HG02759 (cell line): ENCODE measurements around the gene SRSF9.
"Not testable (repeated sequence)": the region's sequence is repeated elsewhere in the genome, so short reads cannot be mapped to it uniquely, and the experiment has no call there.

Experiments
- ATAC-seq: cut with Tn5 transposase; IDR thresholded peaks from one replicate; pipeline ENCODE4 v1.9.1; 2021; ENCODE audit warnings: mild to moderate bottlenecking, moderate library complexity; ENCODE audit not compliant: unreplicated experiment

Gene SRSF9

GRCh38 chr12:120469450-120470149 lies at the start of gene SRSF9:
Gene SRSF9 (minus strand): TSS chr12:120469748. CDS start chr12:120469609, 139 bp downstream.
- peak; percentile 85 for ATAC-seq

GRCh38 chr12:120519324-120519723 lies 49.8 kb upstream of the SRSF9 start:
- ATAC-seq, result not testable (repeated sequence)

GRCh38 chr12:120515496-120515895 lies 45.9 kb upstream of the SRSF9 start:
- ATAC-seq, result no peak

- ATAC-seq, result no peak
These were observed 44.5 kb upstream of the SRSF9 start for GRCh38 chr12:120514002-120514401.

GRCh38 chr12:120508537-120508936 lies 39.0 kb upstream of the SRSF9 start:
- no peak for ATAC-seq

- ATAC-seq, result no peak
These were observed 35.0 kb upstream of the SRSF9 start for GRCh38 chr12:120504587-120504986.

- no peak for ATAC-seq
These were observed 31.0 kb upstream of the SRSF9 start for GRCh38 chr12:120500581-120500980.

- ATAC-seq, result no peak
These were observed 29.4 kb upstream of the SRSF9 start for GRCh38 chr12:120498870-120499515.

- no peak for ATAC-seq
These were observed 28.1 kb upstream of the SRSF9 start for GRCh38 chr12:120497524-120498150.

- peak; percentile 11 for ATAC-seq
These were observed 27.1 kb upstream of the SRSF9 start for GRCh38 chr12:120496413-120497340.

- peak; percentile 93 for ATAC-seq
These were observed 26.3 kb upstream of the SRSF9 start, which contains the start of gene DYNLL1 for GRCh38 chr12:120495731-120496412. Gene DYNLL1 (plus strand): TSS chr12:120496113. CDS start chr12:120496422, 309 bp downstream.

- no peak for ATAC-seq
These were observed 25.7 kb upstream of the SRSF9 start for GRCh38 chr12:120495186-120495730.

- no peak for ATAC-seq
These were observed 21.4 kb upstream of the SRSF9 start for GRCh38 chr12:120490833-120491512.

- no peak for ATAC-seq
These were observed 20.8 kb upstream of the SRSF9 start for GRCh38 chr12:120490325-120490724.

GRCh38 chr12:120489018-120489417 lies 19.5 kb upstream of the SRSF9 start:
- no peak for ATAC-seq

GRCh38 chr12:120488057-120488640 lies 18.6 kb upstream of the SRSF9 start:
- no peak for ATAC-seq

- not testable (repeated sequence) for ATAC-seq
These were observed 18.0 kb upstream of the SRSF9 start for GRCh38 chr12:120487552-120487951.

GRCh38 chr12:120485961-120486881 lies 16.7 kb upstream of the SRSF9 start:
- no peak for ATAC-seq
